Caco-2 (cell line): Measurements from ENCODE around the gene HSFY1. TPM values are rescaled to one million over a fixed set of nuclear protein-coding genes. Genes with fewer than 3 reads are reported as not detected.
"Not testable (repeated sequence)": the region's sequence is repeated elsewhere in the genome, so short reads cannot be mapped to it uniquely, and the experiment has no call there.

ENCODE experiments used
- Bru-seq: library from RNA; stranded (reverse); fragments of 400-500 nt; gene quantifications from one replicate; lab custom pipeline; 2021; lab: Mats Ljungman, UMichigan
- BruChase-seq, 2 experiments: library from RNA; stranded (reverse); fragments of 400-500 nt; gene quantifications; one replicate each; lab custom pipeline; 2021; lab: Mats Ljungman, UMichigan
- BruUV-seq: library from RNA; stranded (reverse); fragments of 400-500 nt; replicated peaks from 2 replicates; lab custom pipeline; 2021; lab: Mats Ljungman, UMichigan
- CTCF ChIA-PET: fragments of 300-600 bp; sonication (Branson Sonifier 250); formaldehyde crosslinking; loops from one replicate; lab custom pipeline; 2022; ENCODE audit warnings: antibody characterized with exemption; lab: Charles Lee
- POLR2A ChIA-PET: fragments of 300-600 bp; sonication (Branson Sonifier 250); formaldehyde crosslinking; loops from one replicate; lab custom pipeline; 2022; ENCODE audit warnings: antibody characterized with exemption; lab: Charles Lee
- DNase-seq, 2 experiments: peaks; one replicate each; pipeline versions ENCODE4 v3.0.0 to v3.0.0-alpha.2; 2020 to 2022
- H3K27me3 ChIP-seq: replicated peaks from 2 replicates; pipeline ENCODE4 v1.6.0; 2011; ENCODE audit warnings: low read length; ENCODE audit not compliant: control insufficient read depth, insufficient read depth
- H3K36me3 ChIP-seq: 2 replicates; pipeline ENCODE4 v1.5.1; 2011; ENCODE audit warnings: low read length; ENCODE audit not compliant: control insufficient read depth, insufficient read depth
- H3K4me1 ChIP-seq: fragments of 250-450 bp; sonication (Bioruptor Pico); 2 replicates; pipeline ENCODE4 v1.5.1; 2020; ENCODE audit warnings: mild to moderate bottlenecking
- H3K4me3 ChIP-seq: 2 replicates; pipeline ENCODE4 v1.5.1; 2011; ENCODE audit warnings: low read depth, mild to moderate bottlenecking, control low read depth, low read length
- H3K9me3 ChIP-seq: fragments of 250-450 bp; sonication (Bioruptor Pico); 2 replicates; pipeline ENCODE4 v1.5.1; 2020; ENCODE audit warnings: mild to moderate bottlenecking, moderate library complexity
- H3K27ac Mint-ChIP-seq: one replicate; pipeline ENCODE4 v1.8.0; 2022; ENCODE audit warnings: mixed read lengths; ENCODE audit not compliant: unreplicated experiment
- H3K27me3 Mint-ChIP-seq: one replicate; pipeline ENCODE4 v1.8.0; 2022; ENCODE audit warnings: mixed read lengths; ENCODE audit not compliant: insufficient read depth, unreplicated experiment
- H3K36me3 Mint-ChIP-seq: one replicate; pipeline ENCODE4 v1.8.0; 2022; ENCODE audit warnings: mild to moderate bottlenecking, mixed read lengths; ENCODE audit not compliant: insufficient read depth, unreplicated experiment
- H3K4me1 Mint-ChIP-seq: one replicate; pipeline ENCODE4 v1.8.0; 2022; ENCODE audit warnings: low read depth, mixed read lengths; ENCODE audit not compliant: unreplicated experiment
- H3K4me3 Mint-ChIP-seq: one replicate; pipeline ENCODE4 v1.8.0; 2022; ENCODE audit warnings: mild to moderate bottlenecking, moderate library complexity, mixed read lengths; ENCODE audit not compliant: unreplicated experiment
- H3K9me3 Mint-ChIP-seq: one replicate; pipeline ENCODE4 v1.8.0; 2022; ENCODE audit warnings: mixed read lengths; ENCODE audit not compliant: unreplicated experiment
- intact Hi-C: fragments of 100-400 bp; cut with micrococcal nuclease; formaldehyde crosslinking; loops from one replicate; pipeline ENCODE4 v1.10.0; 2022; ENCODE audit not compliant: unreplicated experiment
- long read RNA-seq: library from polyadenylated mRNA; stranded (forward); transcript quantifications from one replicate; pipeline ENCODE4 v2.0.0, GENCODE V29; 2022
- total RNA-seq: library from RNA; stranded (reverse); gene quantifications from 2 replicates; pipeline ENCODE4 v1.2.3, GENCODE V29; 2022

The HSFY1 gene
- total RNA-seq (not detected in 2 replicates), Bru-seq, nascent RNA (not detected), BruChase-seq, experiment 1, labeled RNA remaining after a 2-hour chase (not detected), BruChase-seq, experiment 2, labeled RNA remaining after a 6-hour chase (not detected)
- long read RNA-seq, result 0 reads

- H3K4me1 ChIP-seq, H3K27me3 Mint-ChIP-seq, H3K27me3 ChIP-seq, H3K9me3 Mint-ChIP-seq, H3K36me3 ChIP-seq, H3K36me3 Mint-ChIP-seq, H3K4me1 Mint-ChIP-seq, H3K9me3 ChIP-seq, H3K4me3 Mint-ChIP-seq, intact Hi-C loops, BruUV-seq, H3K4me3 ChIP-seq, CTCF ChIA-PET, H3K27ac Mint-ChIP-seq, POLR2A ChIA-PET, DNase-seq: not testable (repeated sequence)
These were observed at the start of gene HSFY1 for GRCh38 chrY:18546420-18546819. TSS of gene HSFY1 (plus strand) at chrY:18546720. CDS start at chrY:18546788, 68 bp downstream.

- H3K4me3 Mint-ChIP-seq, CTCF ChIA-PET, H3K9me3 Mint-ChIP-seq, DNase-seq, H3K27ac Mint-ChIP-seq, H3K4me1 Mint-ChIP-seq, H3K27me3 Mint-ChIP-seq, H3K36me3 Mint-ChIP-seq, H3K36me3 ChIP-seq, intact Hi-C loops, H3K9me3 ChIP-seq, H3K4me1 ChIP-seq, H3K4me3 ChIP-seq, BruUV-seq, POLR2A ChIA-PET, H3K27me3 ChIP-seq: not testable (repeated sequence)
These were observed 42.3 kb upstream of the HSFY1 start for GRCh38 chrY:18504266-18504665.

- DNase-seq, CTCF ChIA-PET, H3K36me3 Mint-ChIP-seq, H3K9me3 ChIP-seq, H3K4me3 ChIP-seq, intact Hi-C loops, H3K27me3 ChIP-seq, H3K4me1 Mint-ChIP-seq, H3K4me1 ChIP-seq, H3K4me3 Mint-ChIP-seq, POLR2A ChIA-PET, H3K27ac Mint-ChIP-seq, H3K27me3 Mint-ChIP-seq, H3K9me3 Mint-ChIP-seq, H3K36me3 ChIP-seq, BruUV-seq: not testable (repeated sequence)
These were observed 15.4 kb upstream of the HSFY1 start for GRCh38 chrY:18530995-18531655.

GRCh38 chrY:18538952-18539351 is 7.6 kb upstream of the HSFY1 start:
- CTCF ChIA-PET, H3K4me3 ChIP-seq, BruUV-seq, H3K27me3 ChIP-seq, intact Hi-C loops, DNase-seq, POLR2A ChIA-PET, H3K4me1 Mint-ChIP-seq, H3K27ac Mint-ChIP-seq, H3K27me3 Mint-ChIP-seq, H3K36me3 Mint-ChIP-seq, H3K9me3 Mint-ChIP-seq, H3K9me3 ChIP-seq, H3K4me1 ChIP-seq, H3K36me3 ChIP-seq, H3K4me3 Mint-ChIP-seq: not testable (repeated sequence)

- H3K27ac Mint-ChIP-seq, H3K9me3 Mint-ChIP-seq: not testable (repeated sequence)
These were observed 6.6 kb downstream of the HSFY1 start for GRCh38 chrY:18553132-18553531.

GRCh38 chrY:18565915-18566314 is 19.4 kb downstream of the HSFY1 start:
- not testable (repeated sequence) for H3K4me1 Mint-ChIP-seq

More at GRCh38 chrY:18553132-18553531, 6.6 kb downstream of the HSFY1 start:
- intact Hi-C loops, H3K36me3 ChIP-seq, H3K27me3 ChIP-seq, H3K36me3 Mint-ChIP-seq, CTCF ChIA-PET, H3K4me3 ChIP-seq, H3K27me3 Mint-ChIP-seq, H3K4me1 ChIP-seq, BruUV-seq, H3K4me3 Mint-ChIP-seq, H3K4me1 Mint-ChIP-seq, DNase-seq, H3K9me3 ChIP-seq, POLR2A ChIA-PET: not testable (repeated sequence)

More at GRCh38 chrY:18565915-18566314, 19.4 kb downstream of the HSFY1 start:
- CTCF ChIA-PET, BruUV-seq, intact Hi-C loops, H3K9me3 Mint-ChIP-seq, H3K4me3 ChIP-seq, H3K27me3 Mint-ChIP-seq, H3K27ac Mint-ChIP-seq, H3K36me3 ChIP-seq, H3K4me3 Mint-ChIP-seq, H3K9me3 ChIP-seq, H3K4me1 ChIP-seq, H3K27me3 ChIP-seq, H3K36me3 Mint-ChIP-seq, DNase-seq, POLR2A ChIA-PET: not testable (repeated sequence)
